Renal cortex interstitium (tissue), 11 donors: ENCODE data around the gene VMAC. TPM values are rescaled to one million over a fixed set of nuclear protein-coding genes. Genes with fewer than 3 reads are reported as not detected.

ENCODE experiments used
- DNase-seq, 11 donors: peaks; one replicate each; pipeline ENCODE4 v3.0.0-alpha.2; 2013; ENCODE audit warnings: low read depth in 9 of 11, low spot score in 4 of 11; ENCODE audit errors: extremely low read depth in 1 of 11
- polyA plus RNA-seq, 3 donors: library from polyadenylated mRNA; unstranded; fragments of 120-200 nt; gene quantifications; one replicate each; pipeline ENCODE4 v1.2.1, GENCODE V29; 2013; ENCODE audit not compliant: insufficient read length in 3 of 3

Gene VMAC
- polyA plus RNA-seq, 3 donors = 5.7 to 10.9 (median 5.9) TPM

GRCh38 chr19:5897189-5897969 is 7.3 kb upstream of the VMAC start:
- no peak for DNase-seq

GRCh38 chr19:5899728-5900526 is 4.7 kb upstream of the VMAC start:
- no peak for DNase-seq

GRCh38 chr19:5900976-5901375 is 3.7 kb upstream of the VMAC start:
- DNase-seq = no peak

- DNase-seq = no peak
Observed at GRCh38 chr19:5903056-5903623, 1.5 kb upstream of the VMAC start.

- DNase-seq = peak; percentile 85 to 97 (median 94)
Observed at GRCh38 chr19:5903624-5904351, 884 bp upstream of the VMAC start, which contains the start of gene NDUFA11. TSS of gene NDUFA11 (minus strand) at chr19:5903790. CDS start at chr19:5903708, 82 bp downstream.

- no peak for DNase-seq
Observed at GRCh38 chr19:5905114-5905778, 574 bp downstream of the VMAC start.

GRCh38 chr19:5907241-5907640 is 2.6 kb downstream of the VMAC start:
- no peak for DNase-seq

GRCh38 chr19:5908773-5909442 is 4.2 kb downstream of the VMAC start:
- no peak for DNase-seq

- DNase-seq = no peak
Observed at GRCh38 chr19:5910638-5910907, 5.9 kb downstream of the VMAC start.

GRCh38 chr19:5911366-5911765 is 6.7 kb downstream of the VMAC start:
- DNase-seq = no peak

- DNase-seq = no peak
Observed at GRCh38 chr19:5913739-5914357, 9.2 kb downstream of the VMAC start, which contains the start of gene CAPS. TSS of gene CAPS (plus strand) at chr19:5914254. CDS start at chr19:5914407, 153 bp downstream.

GRCh38 chr19:5914358-5914774 is 9.7 kb downstream of the VMAC start:
- no peak for DNase-seq

GRCh38 chr19:5914946-5915781 is 10.5 kb downstream of the VMAC start:
- DNase-seq = peak in 2 of 11 donors; percentile 53 to 74

- no peak for DNase-seq
Observed at GRCh38 chr19:5915782-5916165, 11.1 kb downstream of the VMAC start.

GRCh38 chr19:5916181-5916708 is 11.6 kb downstream of the VMAC start:
- no peak for DNase-seq

- no peak for DNase-seq
Observed at GRCh38 chr19:5917431-5918107, 12.9 kb downstream of the VMAC start.
